HFFc6 (cell line): ENCODE data around the gene MUC22. TPM values are rescaled to one million over a fixed set of nuclear protein-coding genes. Genes with fewer than 3 reads are reported as not detected.
"Not testable (repeated sequence)": the region's sequence is repeated elsewhere in the genome, so short reads cannot be mapped to it uniquely, and the experiment has no call there.

Experiments used
- DNase-seq: peaks from one replicate; pipeline ENCODE4 v3.0.0-alpha.2; 2018
- H3K27ac Mint-ChIP-seq: 2 replicates; pipeline ENCODE4 v1.8.0; 2020; ENCODE audit warnings: mild to moderate bottlenecking, mixed read lengths
- H3K27me3 Mint-ChIP-seq: 2 replicates; pipeline ENCODE4 v1.8.0; 2021; ENCODE audit warnings: mild to moderate bottlenecking, moderate library complexity, mixed read lengths; ENCODE audit not compliant: insufficient read depth
- H3K36me3 Mint-ChIP-seq: 2 replicates; pipeline ENCODE4 v1.8.0; 2021; ENCODE audit warnings: low read depth, mixed read lengths
- H3K4me1 Mint-ChIP-seq: 2 replicates; pipeline ENCODE4 v1.8.0; 2020; ENCODE audit warnings: low read depth, mixed read lengths
- H3K4me3 Mint-ChIP-seq: 2 replicates; pipeline ENCODE4 v1.8.0; 2020; ENCODE audit warnings: mild to moderate bottlenecking, moderate library complexity, mixed read lengths
- H3K9me3 Mint-ChIP-seq: 2 replicates; pipeline ENCODE4 v1.8.0; 2020; ENCODE audit warnings: mild to moderate bottlenecking, mixed read lengths
- total RNA-seq, 6 experiments: library from RNA; stranded (reverse); fragmentation: NEBNext Ultra II Directional; extraction: Animal tissue kit (Norgen Biotek cat#: 25700); gene quantifications; 2 replicates in 1 of 6; 3 replicates in 5 of 6; pipeline ENCODE4 v1.2.3, GENCODE V29; 2021
- TF ChIP-seq, protein P1 (sequence below): fragments of 200-600 bp; sonication (generic); IDR thresholded peaks from 2 replicates; pipeline ENCODE4 v1.5.0; 2021; ENCODE audit warnings: antibody characterized with exemption, mild to moderate bottlenecking

Gene MUC22
- total RNA-seq, 6 experiments from 2014 or later: not detected

DNA sequence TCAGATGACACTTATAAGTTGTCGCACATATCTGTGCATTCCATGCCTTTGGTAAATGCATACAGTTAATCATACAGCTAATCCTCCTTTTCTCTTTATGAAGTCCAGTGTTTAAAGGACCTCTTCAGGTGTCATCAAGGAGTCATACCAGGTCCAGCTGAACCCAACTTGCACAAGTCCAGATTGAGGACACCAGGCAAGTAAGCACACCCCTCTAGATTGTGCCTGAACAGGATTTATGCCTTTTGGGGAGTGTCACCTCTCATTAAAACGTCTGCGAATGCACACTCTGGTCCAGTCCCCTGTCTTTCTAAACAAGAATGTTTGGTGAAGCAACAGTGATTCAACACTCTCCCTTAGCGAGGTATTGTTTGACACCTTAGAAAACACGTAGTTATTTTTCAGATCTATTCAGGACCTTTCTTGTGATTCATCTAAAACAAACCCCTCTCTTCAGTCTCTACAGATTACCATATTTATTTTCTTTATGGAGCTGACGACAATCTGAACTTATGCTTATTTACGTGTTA is 53.7 kb downstream of the MUC22 start:
- Mint-ChIP-seq H3K4me3 (no peak overlapping the region), H3K27ac (no peak overlapping the region), H3K9me3 (no peaks in the 10 kb centered on the region), H3K4me1 (peaks cover 10% of the 10 kb centered on the region), H3K36me3 (no peaks in the 10 kb centered on the region), H3K27me3 (peaks cover 8% of the 10 kb centered on the region)
- DNase-seq: no peak
- TF ChIP-seq, protein P1, sequence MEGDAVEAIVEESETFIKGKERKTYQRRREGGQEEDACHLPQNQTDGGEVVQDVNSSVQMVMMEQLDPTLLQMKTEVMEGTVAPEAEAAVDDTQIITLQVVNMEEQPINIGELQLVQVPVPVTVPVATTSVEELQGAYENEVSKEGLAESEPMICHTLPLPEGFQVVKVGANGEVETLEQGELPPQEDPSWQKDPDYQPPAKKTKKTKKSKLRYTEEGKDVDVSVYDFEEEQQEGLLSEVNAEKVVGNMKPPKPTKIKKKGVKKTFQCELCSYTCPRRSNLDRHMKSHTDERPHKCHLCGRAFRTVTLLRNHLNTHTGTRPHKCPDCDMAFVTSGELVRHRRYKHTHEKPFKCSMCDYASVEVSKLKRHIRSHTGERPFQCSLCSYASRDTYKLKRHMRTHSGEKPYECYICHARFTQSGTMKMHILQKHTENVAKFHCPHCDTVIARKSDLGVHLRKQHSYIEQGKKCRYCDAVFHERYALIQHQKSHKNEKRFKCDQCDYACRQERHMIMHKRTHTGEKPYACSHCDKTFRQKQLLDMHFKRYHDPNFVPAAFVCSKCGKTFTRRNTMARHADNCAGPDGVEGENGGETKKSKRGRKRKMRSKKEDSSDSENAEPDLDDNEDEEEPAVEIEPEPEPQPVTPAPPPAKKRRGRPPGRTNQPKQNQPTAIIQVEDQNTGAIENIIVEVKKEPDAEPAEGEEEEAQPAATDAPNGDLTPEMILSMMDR: no peak

DNA sequence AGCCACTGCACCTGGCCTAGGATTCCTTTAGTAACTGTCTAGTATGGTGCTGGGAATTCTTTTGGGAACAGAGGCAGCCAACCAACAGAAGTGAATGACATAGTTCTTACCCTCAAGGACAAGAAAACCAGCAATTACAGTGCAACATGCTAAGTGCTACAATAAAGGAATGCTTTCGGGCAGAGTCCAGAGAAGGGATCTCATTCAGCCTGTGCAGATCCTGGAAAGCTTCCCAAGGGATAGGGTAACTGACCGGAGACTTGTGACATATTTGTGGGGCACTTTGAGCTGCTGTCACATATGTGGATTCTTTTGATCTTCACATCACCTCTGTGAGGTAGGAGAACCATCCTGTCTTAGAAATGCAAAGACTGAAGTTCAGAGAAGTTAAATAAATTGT is 55.3 kb downstream of the MUC22 start:
- peaks cover 13% of the 10 kb centered on the region for H3K4me1 Mint-ChIP-seq
- DNase-seq: no peak
- no peaks in the 10 kb centered on the region for H3K36me3 Mint-ChIP-seq
- no peaks in the 10 kb centered on the region for H3K9me3 Mint-ChIP-seq
- H3K27me3 Mint-ChIP-seq: peaks cover 8% of the 10 kb centered on the region
- H3K4me3 Mint-ChIP-seq: no peak overlapping the region
- no peak overlapping the region for H3K27ac Mint-ChIP-seq
- TF ChIP-seq, protein P1: no peak

DNA sequence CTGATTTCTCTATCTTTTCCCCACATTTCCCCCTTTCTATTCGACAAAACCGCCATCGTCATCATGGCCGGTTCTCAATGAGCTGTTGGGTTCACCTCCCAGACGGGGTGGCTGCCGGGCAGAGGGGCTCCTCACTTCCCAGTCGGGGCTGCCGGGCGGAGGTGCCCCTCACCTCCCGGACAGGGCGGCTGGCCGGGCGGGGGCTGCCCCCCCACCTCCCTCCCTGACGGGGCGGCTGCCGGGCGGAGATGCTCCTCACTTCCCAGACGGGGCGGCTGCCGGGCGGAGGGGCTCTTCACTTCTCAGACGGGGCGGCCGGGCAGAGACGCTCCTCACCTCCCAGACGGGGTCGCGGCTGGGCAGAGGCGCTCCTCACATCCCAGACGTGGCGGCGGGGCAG is 56.8 kb downstream of the MUC22 start:
- H3K9me3 Mint-ChIP-seq: not testable (repeated sequence)

DNA sequence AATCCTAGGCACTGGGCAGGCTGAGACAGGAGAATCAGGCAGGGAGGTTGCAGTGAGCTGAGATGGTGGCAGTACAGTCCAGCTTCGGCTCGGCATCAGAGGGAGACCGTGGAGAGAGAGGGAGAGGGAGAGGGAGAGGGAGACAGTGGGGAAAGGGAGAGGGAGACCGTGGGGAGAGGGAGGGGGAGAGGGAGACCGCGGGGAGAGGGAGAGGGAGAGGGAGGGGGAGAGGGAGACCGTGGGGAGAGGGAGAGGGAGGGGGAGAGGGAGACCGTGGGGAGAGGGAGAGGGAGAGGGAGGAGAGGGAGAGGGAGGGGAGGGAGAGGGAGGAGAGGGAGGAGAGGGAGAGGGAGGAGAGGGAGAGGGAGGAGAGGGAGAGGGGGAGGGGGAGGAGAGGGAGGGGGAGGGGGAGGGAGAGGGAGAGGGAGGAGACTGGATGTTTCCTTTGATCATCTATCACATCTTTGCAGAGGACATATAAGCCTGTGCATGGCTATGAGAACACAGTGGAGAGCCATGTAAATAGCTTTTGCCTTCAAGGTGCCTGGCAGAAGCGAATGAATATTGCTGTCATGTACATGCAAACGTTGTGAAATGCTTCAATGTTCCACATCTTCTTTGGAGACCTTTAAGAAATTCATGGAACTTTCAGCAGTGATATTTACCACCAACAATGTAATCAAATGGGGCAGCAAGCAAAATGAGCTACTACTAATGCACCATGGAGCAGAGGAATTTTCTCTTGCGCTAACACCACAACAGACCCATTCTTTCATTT is 57.8 kb downstream of the MUC22 start:
- H3K4me1 Mint-ChIP-seq: peaks cover 31% of the 10 kb centered on the region
- not testable (repeated sequence) for H3K9me3 Mint-ChIP-seq, H3K36me3 Mint-ChIP-seq

More for the DNA sequence above, 56.8 kb downstream of the MUC22 start:
- not testable (repeated sequence) for H3K4me3 Mint-ChIP-seq, DNase-seq, H3K27me3 Mint-ChIP-seq, H3K27ac Mint-ChIP-seq, H3K36me3 Mint-ChIP-seq
- H3K4me1 Mint-ChIP-seq: peaks cover 20% of the 10 kb centered on the region

DNA sequence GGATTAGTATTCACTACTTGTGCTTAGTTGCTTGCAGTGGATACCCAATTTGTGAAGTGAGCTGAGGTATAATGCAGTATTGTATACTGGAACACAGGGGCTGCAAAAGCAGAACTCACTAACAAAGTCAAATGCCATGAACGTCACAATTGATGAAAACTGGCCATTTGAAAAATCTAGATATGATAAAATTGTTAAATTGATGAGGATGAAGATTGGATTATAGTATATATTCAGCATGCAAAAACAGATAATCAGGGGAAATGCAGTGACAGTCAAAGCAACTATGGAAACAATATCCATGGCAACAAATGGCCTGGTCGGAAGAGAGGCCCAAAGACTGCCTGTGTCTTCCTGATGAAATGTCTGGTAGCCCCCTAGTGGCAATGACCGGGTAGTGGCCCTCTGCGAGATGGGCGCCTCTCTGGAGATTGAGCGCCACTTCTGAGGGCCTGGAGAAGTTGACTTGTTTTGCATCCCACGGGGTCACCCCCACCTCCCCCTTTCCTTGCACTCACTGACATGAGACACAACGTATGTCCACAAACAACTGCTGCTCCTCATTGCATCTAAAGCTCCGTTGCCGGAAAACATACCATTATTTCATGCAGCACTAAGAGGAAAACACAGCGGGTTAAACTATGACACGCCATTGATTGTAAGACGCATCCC is 58.5 kb downstream of the MUC22 start:
- Mint-ChIP-seq H3K4me3 (no peak overlapping the region), H3K4me1 (peaks cover 38% of the 10 kb centered on the region), H3K36me3 (no peaks in the 10 kb centered on the region), H3K9me3 (no peaks in the 10 kb centered on the region), H3K27me3 (peaks cover 1% of the 10 kb centered on the region), H3K27ac (no peak overlapping the region)
- peak; percentile 78 for DNase-seq
- TF ChIP-seq, protein P1: peak; percentile 95

More for the DNA sequence above, 57.8 kb downstream of the MUC22 start:
- H3K4me3 Mint-ChIP-seq, H3K27ac Mint-ChIP-seq, H3K27me3 Mint-ChIP-seq, DNase-seq: not testable (repeated sequence)

DNA sequence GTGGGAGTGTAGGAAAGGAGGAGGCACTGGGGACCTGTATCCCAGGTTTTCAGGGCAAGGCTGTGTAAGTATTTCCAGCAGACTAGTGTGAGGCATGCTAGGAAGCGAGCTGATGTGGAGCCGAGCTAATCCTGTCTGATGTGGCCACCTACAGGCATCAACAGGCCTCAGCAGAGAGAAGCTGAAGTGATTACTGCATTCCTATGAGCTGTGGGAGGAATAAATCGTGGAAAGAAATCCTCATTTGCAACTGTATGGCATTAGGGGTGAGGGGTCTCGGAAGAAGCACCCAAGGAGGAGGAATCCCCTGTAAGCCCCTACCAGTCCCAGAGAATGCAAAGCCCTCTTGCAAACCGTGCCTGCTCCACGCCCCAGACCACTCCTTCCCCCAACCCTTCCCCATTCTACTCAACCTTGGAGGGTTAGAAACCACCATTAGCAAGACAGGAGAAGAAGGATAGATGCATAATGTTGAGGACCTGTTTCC is 60.5 kb downstream of the MUC22 start:
- Mint-ChIP-seq H3K27ac (no peak overlapping the region), H3K9me3 (no peaks in the 10 kb centered on the region), H3K4me3 (no peak overlapping the region), H3K36me3 (no peaks in the 10 kb centered on the region), H3K4me1 (peaks cover 40% of the 10 kb centered on the region), H3K27me3 (peaks cover 2% of the 10 kb centered on the region; the same call in 1 of the 2 replicates)
- TF ChIP-seq, protein P1: peak; percentile 74
- DNase-seq: peak; percentile 76
